SK-N-SH (cell line): ENCODE measurements around the gene ITGB8.

ENCODE experiments used
- EP300 ChIP-seq, 2 experiments: IDR thresholded peaks; 2 replicates each; pipeline versions ENCODE4 v1.4.0 to v1.6.1; 2012; ENCODE audit warnings: borderline replicate concordance in 1 of 2, low read depth in 1 of 2, low read length in 1 of 2
- FOSL2 ChIP-seq: IDR thresholded peaks from 2 replicates; pipeline ENCODE4 v1.4.0; 2012; ENCODE audit warnings: low read depth, mild to moderate bottlenecking, moderate library complexity, borderline replicate concordance
- FOXM1 ChIP-seq: IDR thresholded peaks from 2 replicates; pipeline ENCODE4 v1.4.0; 2012; ENCODE audit warnings: low read depth, mild to moderate bottlenecking
- GABPA ChIP-seq: IDR thresholded peaks from 2 replicates; pipeline ENCODE4 v1.4.0; 2012; ENCODE audit warnings: low read depth, mild to moderate bottlenecking
- JUND ChIP-seq: IDR thresholded peaks from 2 replicates; pipeline ENCODE4 v1.4.0; 2012
- POLR2AphosphoS5 ChIP-seq: IDR thresholded peaks from 2 replicates; pipeline ENCODE4 v1.6.1; 2012; ENCODE audit warnings: low read depth, low read length
- RCOR1 ChIP-seq: fragments of 150-350 bp; IDR thresholded peaks from 2 replicates; pipeline ENCODE4 v1.6.1; 2017; ENCODE audit warnings: antibody characterized with exemption, low read length
- RXRA ChIP-seq: IDR thresholded peaks from 2 replicates; pipeline ENCODE4 v1.4.0; 2012; ENCODE audit warnings: low read depth, mild to moderate bottlenecking, borderline replicate concordance
- SMC3 ChIP-seq: IDR thresholded peaks from 2 replicates; pipeline ENCODE4 v1.6.1; 2012; ENCODE audit warnings: low read depth, low read length, improper control_type of control experiment
- TAF1 ChIP-seq: IDR thresholded peaks from 2 replicates; pipeline ENCODE4 v1.6.1; 2012; ENCODE audit warnings: low read depth, mild to moderate bottlenecking, low read length, moderate library complexity, borderline replicate concordance
- TCF12 ChIP-seq: IDR thresholded peaks from 2 replicates; pipeline ENCODE4 v1.4.0; 2012
- TF ChIP-seq, protein P1 (sequence below): fragments of 200-600 bp; sonication (generic); IDR thresholded peaks from 2 replicates; pipeline ENCODE4 v1.6.1; 2017; ENCODE audit warnings: antibody characterized with exemption, mild to moderate bottlenecking, moderate library complexity
- TF ChIP-seq, protein P2 (sequence below): IDR thresholded peaks from 2 replicates; pipeline ENCODE4 v1.6.1; 2012; ENCODE audit warnings: mild to moderate bottlenecking, low read depth, low read length, moderate library complexity
- TF ChIP-seq, protein P3 (sequence below): fragments of 150-350 bp; IDR thresholded peaks from 2 replicates; pipeline ENCODE4 v1.6.1; 2017; ENCODE audit warnings: antibody characterized with exemption, low read length, low read depth, borderline replicate concordance

DNA sequence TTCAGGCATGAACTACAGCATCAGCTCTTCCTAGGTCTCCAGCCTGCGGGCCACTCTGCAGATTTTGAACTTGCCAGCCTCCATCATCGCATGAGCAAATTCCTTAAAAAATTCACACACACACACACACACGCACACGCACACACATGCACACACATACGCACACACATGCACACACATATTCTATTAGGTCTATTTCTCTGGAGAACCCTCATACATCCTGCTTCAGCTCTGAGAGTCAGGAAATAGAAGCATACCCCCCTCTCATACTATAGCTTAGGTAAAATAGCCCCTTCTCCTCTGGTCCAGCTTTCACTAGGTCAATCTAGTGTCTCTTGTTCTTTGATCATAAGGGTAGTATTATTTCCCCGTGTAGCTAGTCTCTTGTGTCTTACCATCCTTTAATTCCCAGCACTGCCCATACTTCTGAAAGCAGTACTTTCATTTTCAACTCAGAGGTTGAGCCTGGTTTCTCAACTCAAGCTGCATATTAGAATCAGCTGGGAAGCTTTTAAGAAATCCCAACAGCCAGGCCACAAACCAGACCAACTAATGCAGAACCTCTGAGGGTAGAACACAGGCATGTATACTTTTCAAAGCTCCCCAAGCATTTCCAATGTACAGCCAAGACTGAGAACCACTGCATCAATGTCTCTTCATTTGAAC lies 30.9 kb upstream of the ITGB8 start:
- TF ChIP-seq, protein P1, sequence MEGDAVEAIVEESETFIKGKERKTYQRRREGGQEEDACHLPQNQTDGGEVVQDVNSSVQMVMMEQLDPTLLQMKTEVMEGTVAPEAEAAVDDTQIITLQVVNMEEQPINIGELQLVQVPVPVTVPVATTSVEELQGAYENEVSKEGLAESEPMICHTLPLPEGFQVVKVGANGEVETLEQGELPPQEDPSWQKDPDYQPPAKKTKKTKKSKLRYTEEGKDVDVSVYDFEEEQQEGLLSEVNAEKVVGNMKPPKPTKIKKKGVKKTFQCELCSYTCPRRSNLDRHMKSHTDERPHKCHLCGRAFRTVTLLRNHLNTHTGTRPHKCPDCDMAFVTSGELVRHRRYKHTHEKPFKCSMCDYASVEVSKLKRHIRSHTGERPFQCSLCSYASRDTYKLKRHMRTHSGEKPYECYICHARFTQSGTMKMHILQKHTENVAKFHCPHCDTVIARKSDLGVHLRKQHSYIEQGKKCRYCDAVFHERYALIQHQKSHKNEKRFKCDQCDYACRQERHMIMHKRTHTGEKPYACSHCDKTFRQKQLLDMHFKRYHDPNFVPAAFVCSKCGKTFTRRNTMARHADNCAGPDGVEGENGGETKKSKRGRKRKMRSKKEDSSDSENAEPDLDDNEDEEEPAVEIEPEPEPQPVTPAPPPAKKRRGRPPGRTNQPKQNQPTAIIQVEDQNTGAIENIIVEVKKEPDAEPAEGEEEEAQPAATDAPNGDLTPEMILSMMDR: no peak
- TF ChIP-seq TCF12: no peak
- TF ChIP-seq JUND: no peak
- no peak for TF ChIP-seq RXRA
- TF ChIP-seq, protein P2, sequence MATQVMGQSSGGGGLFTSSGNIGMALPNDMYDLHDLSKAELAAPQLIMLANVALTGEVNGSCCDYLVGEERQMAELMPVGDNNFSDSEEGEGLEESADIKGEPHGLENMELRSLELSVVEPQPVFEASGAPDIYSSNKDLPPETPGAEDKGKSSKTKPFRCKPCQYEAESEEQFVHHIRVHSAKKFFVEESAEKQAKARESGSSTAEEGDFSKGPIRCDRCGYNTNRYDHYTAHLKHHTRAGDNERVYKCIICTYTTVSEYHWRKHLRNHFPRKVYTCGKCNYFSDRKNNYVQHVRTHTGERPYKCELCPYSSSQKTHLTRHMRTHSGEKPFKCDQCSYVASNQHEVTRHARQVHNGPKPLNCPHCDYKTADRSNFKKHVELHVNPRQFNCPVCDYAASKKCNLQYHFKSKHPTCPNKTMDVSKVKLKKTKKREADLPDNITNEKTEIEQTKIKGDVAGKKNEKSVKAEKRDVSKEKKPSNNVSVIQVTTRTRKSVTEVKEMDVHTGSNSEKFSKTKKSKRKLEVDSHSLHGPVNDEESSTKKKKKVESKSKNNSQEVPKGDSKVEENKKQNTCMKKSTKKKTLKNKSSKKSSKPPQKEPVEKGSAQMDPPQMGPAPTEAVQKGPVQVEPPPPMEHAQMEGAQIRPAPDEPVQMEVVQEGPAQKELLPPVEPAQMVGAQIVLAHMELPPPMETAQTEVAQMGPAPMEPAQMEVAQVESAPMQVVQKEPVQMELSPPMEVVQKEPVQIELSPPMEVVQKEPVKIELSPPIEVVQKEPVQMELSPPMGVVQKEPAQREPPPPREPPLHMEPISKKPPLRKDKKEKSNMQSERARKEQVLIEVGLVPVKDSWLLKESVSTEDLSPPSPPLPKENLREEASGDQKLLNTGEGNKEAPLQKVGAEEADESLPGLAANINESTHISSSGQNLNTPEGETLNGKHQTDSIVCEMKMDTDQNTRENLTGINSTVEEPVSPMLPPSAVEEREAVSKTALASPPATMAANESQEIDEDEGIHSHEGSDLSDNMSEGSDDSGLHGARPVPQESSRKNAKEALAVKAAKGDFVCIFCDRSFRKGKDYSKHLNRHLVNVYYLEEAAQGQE: no peak
- TF ChIP-seq EP300 (IDR thresholded peaks at IDR 0.05; ENCODE audit: borderline replicate concordance in 1 of 2, low read depth in 1 of 2, low read length in 1 of 2): no peak
- no peak for TF ChIP-seq SMC3
- TF ChIP-seq GABPA: no peak
- no peak for TF ChIP-seq FOSL2
- no peak for TF ChIP-seq RCOR1
- TF ChIP-seq POLR2AphosphoS5: no peak
- TF ChIP-seq, protein P3, sequence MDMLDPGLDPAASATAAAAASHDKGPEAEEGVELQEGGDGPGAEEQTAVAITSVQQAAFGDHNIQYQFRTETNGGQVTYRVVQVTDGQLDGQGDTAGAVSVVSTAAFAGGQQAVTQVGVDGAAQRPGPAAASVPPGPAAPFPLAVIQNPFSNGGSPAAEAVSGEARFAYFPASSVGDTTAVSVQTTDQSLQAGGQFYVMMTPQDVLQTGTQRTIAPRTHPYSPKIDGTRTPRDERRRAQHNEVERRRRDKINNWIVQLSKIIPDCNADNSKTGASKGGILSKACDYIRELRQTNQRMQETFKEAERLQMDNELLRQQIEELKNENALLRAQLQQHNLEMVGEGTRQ: no peak
- TF ChIP-seq TAF1: no peak
- TF ChIP-seq FOXM1: no peak
